OCI-LY1 (cell line): ENCODE data around the gene WWC2.

Source experiments
- H2AFZ ChIP-seq: fragments of 200-600 bp; sonication (generic), shearing (Covaris generic); 2 replicates; pipeline ENCODE4 v1.6.0; 2014; ENCODE audit warnings: antibody characterized with exemption, mild to moderate bottlenecking, low read length
- H3F3A ChIP-seq: fragments of 200-600 bp; sonication (generic), shearing (Covaris generic); 2 replicates; pipeline ENCODE4 v1.6.0; 2014; ENCODE audit warnings: mild to moderate bottlenecking, antibody characterized with exemption, low read length, moderate library complexity; ENCODE audit not compliant: insufficient read depth
- H3K27ac ChIP-seq: fragments of 200-600 bp; sonication (generic); 2 replicates; pipeline ENCODE4 v1.5.1; 2014; ENCODE audit warnings: low read length, mixed run types, mild to moderate bottlenecking, low read depth; ENCODE audit not compliant: poor library complexity, severe bottlenecking
- H3K27me3 ChIP-seq: fragments of 200-600 bp; sonication (generic); 2 replicates; pipeline ENCODE4 v1.6.0; 2014; ENCODE audit warnings: antibody characterized with exemption, mild to moderate bottlenecking, low read length, moderate library complexity; ENCODE audit not compliant: insufficient read depth
- H3K36me3 ChIP-seq: fragments of 200-600 bp; sonication (generic); 2 replicates; pipeline ENCODE4 v1.6.1; 2014; ENCODE audit warnings: mild to moderate bottlenecking, antibody characterized with exemption, low read length, moderate library complexity, mixed read lengths; ENCODE audit not compliant: insufficient read depth
- H3K4me1 ChIP-seq: fragments of 200-600 bp; sonication (generic); 2 replicates; pipeline ENCODE4 v1.5.1; 2014; ENCODE audit warnings: mild to moderate bottlenecking, low read length, moderate library complexity; ENCODE audit not compliant: insufficient read depth, severe bottlenecking
- H3K4me2 ChIP-seq: fragments of 200-600 bp; sonication (generic), shearing (Covaris generic); 2 replicates; pipeline ENCODE4 v1.6.1; 2014; ENCODE audit warnings: low read length
- H3K4me3 ChIP-seq: fragments of 200-600 bp; sonication (generic); 2 replicates; pipeline ENCODE4 v1.5.1; 2014; ENCODE audit warnings: low read length, low read depth, mild to moderate bottlenecking, mixed read lengths; ENCODE audit not compliant: poor library complexity, severe bottlenecking
- H3K79me2 ChIP-seq: fragments of 200-600 bp; shearing (Covaris generic); 2 replicates; pipeline ENCODE4 v1.6.1; 2016; ENCODE audit warnings: mixed run types, low read length, mixed read lengths; ENCODE audit not compliant: insufficient read depth
- H3K9ac ChIP-seq: fragments of 200-600 bp; sonication (generic), shearing (Covaris generic); 2 replicates; pipeline ENCODE4 v1.6.1; 2014; ENCODE audit warnings: mild to moderate bottlenecking, low read length, mixed read lengths
- H3K9me2 ChIP-seq: fragments of 200-600 bp; sonication (generic), shearing (Covaris generic); 2 replicates; pipeline ENCODE4 v1.6.1; 2014; ENCODE audit warnings: low read depth, mild to moderate bottlenecking, low read length, mixed read lengths
- H3K9me3 ChIP-seq: fragments of 200-600 bp; shearing (Covaris generic); 2 replicates; pipeline ENCODE4 v1.6.1; 2014; ENCODE audit warnings: low read length, mixed read lengths
- H4K20me1 ChIP-seq: fragments of 200-600 bp; sonication (generic), shearing (Covaris generic); 2 replicates; pipeline ENCODE4 v1.6.0; 2016; ENCODE audit warnings: mild to moderate bottlenecking, low read length; ENCODE audit not compliant: insufficient read depth
- CTCF ChIP-seq: fragments of 200-600 bp; sonication (generic), shearing (Covaris generic); IDR thresholded peaks from 2 replicates; pipeline ENCODE4 v1.5.1; 2017; ENCODE audit warnings: mild to moderate bottlenecking, antibody characterized with exemption, low read length, moderate library complexity, mixed read lengths
- EZH2 ChIP-seq: fragments of 200-600 bp; sonication (generic), shearing (Covaris generic); IDR thresholded peaks from 2 replicates; pipeline ENCODE4 v1.8.0; 2017; ENCODE audit warnings: borderline replicate concordance, mixed run types, mild to moderate bottlenecking, antibody characterized with exemption, low read length, moderate library complexity, mixed read lengths

WWC2 gene

GRCh38 chr4:183329244-183329643, 230.2 kb downstream of the WWC2 start:
- H3K79me2 ChIP-seq = no peaks in the 10 kb centered on the region
- no peaks in the 10 kb centered on the region for H3F3A ChIP-seq
- H3K4me3 ChIP-seq = no peak overlapping the region
- no peaks in the 10 kb centered on the region for H3K4me1 ChIP-seq
- no peak overlapping the region for H3K4me2 ChIP-seq
- no peaks in the 10 kb centered on the region for H3K9me3 ChIP-seq
- no peak overlapping the region for H2AFZ ChIP-seq
- H3K27ac ChIP-seq = no peak overlapping the region
- H3K27me3 ChIP-seq = peaks cover 13% of the 10 kb centered on the region; the same call in 1 of the 2 replicates
- no peaks in the 10 kb centered on the region for H3K36me3 ChIP-seq
- TF ChIP-seq EZH2 (no peak), CTCF (no peak)
- H3K9me2 ChIP-seq = no peaks in the 10 kb centered on the region
- H4K20me1 ChIP-seq = no peaks in the 10 kb centered on the region
- no peak overlapping the region for H3K9ac ChIP-seq

- H3K27me3 ChIP-seq = peaks cover 13% of the 10 kb centered on the region; the same call in 1 of the 2 replicates
- no peaks in the 10 kb centered on the region for H3K9me3 ChIP-seq
- H3K27ac ChIP-seq = no peak overlapping the region
- no peaks in the 10 kb centered on the region for H3K36me3 ChIP-seq
- no peaks in the 10 kb centered on the region for H3K79me2 ChIP-seq
- no peak overlapping the region for H3K9ac ChIP-seq
- no peak overlapping the region for H3K4me2 ChIP-seq
- no peak for TF ChIP-seq EZH2
- TF ChIP-seq CTCF = no peak
- no peak overlapping the region for H2AFZ ChIP-seq
- no peaks in the 10 kb centered on the region for H3F3A ChIP-seq
- no peak overlapping the region for H3K4me3 ChIP-seq
- H3K4me1 ChIP-seq = no peaks in the 10 kb centered on the region
- H4K20me1 ChIP-seq = no peaks in the 10 kb centered on the region
- H3K9me2 ChIP-seq = no peaks in the 10 kb centered on the region
Observed at GRCh38 chr4:183329954-183330742, 231.1 kb downstream of the WWC2 start.

- Histone ChIP-seq H3K9me2 (no peaks in the 10 kb centered on the region), H2AFZ (no peak overlapping the region), H3F3A (no peaks in the 10 kb centered on the region), H4K20me1 (no peaks in the 10 kb centered on the region), H3K27ac (no peak overlapping the region), H3K9me3 (no peaks in the 10 kb centered on the region), H3K9ac (no peak overlapping the region), H3K4me3 (no peak overlapping the region), H3K36me3 (no peaks in the 10 kb centered on the region), H3K79me2 (no peaks in the 10 kb centered on the region), H3K4me2 (no peak overlapping the region), H3K27me3 (peaks cover 13% of the 10 kb centered on the region; the same call in 1 of the 2 replicates), H3K4me1 (no peaks in the 10 kb centered on the region)
- TF ChIP-seq CTCF = no peak
- no peak for TF ChIP-seq EZH2
Observed at GRCh38 chr4:183330841-183331240, 231.8 kb downstream of the WWC2 start.
